ENCODE results near the gene HLF. TPM values are rescaled to one million over a fixed set of nuclear protein-coding genes. Genes with fewer than 3 reads are reported as not detected.

Gene HLF
- total and polyA plus RNA-seq, 4 donors: 8.0 to 59.3 (median 24.6) TPM

GRCh38 chr17:55259684-55260111 lies 5.1 kb upstream of the HLF start:
- Histone ChIP-seq H3K4me1 (ENCODE audit: control insufficient read depth in 4 of 4, insufficient read depth in 4 of 4, low read length in 3 of 4) (peaks cover 2 to 14% (median 8%) of the 10 kb centered on the region in 4 donors), H3K9me3 (ENCODE audit: control insufficient read depth in 4 of 4, low read length in 3 of 4) (no peaks in the 10 kb centered on the region), H3K27me3 (ENCODE audit: control insufficient read depth in 4 of 4, insufficient read depth in 4 of 4, low read length in 3 of 4) (no peaks in the 10 kb centered on the region), H3K4me3 (ENCODE audit: low read depth in 1 of 3, low read length in 3 of 3) (no peak overlapping the region), H3K36me3 (ENCODE audit: control insufficient read depth in 4 of 4, insufficient read depth in 3 of 4, low read depth in 1 of 4, low read length in 3 of 4) (no peaks in the 10 kb centered on the region), H3K27ac (ENCODE audit: low read depth in 1 of 2, low read length in 2 of 2) (no peak overlapping the region), H3K9ac (ENCODE audit: low read depth in 1 of 2, low read length in 2 of 2) (no peak overlapping the region)
- WGBS: 73% methylated on average over 4 of the region's 4 CpGs
- TF ChIP-seq HNF4G (IDR thresholded peaks at IDR 0.05) (no peak), HNF4A (conservative IDR thresholded peaks at IDR 0.05) (no peak), NR2F2 (IDR thresholded peaks at IDR 0.05) (no peak), GABPA (IDR thresholded peaks at IDR 0.05 in 1 of 2, conservative IDR thresholded peaks at IDR 0.05 in 1 of 2) (no peak), ATF3 (IDR thresholded peaks at IDR 0.05) (no peak), FOXA2 (IDR thresholded peaks at IDR 0.05) (no peak), JUND (IDR thresholded peaks at IDR 0.05) (no peak)
- no peak for DNase-seq (ENCODE audit: low spot score)

DNA sequence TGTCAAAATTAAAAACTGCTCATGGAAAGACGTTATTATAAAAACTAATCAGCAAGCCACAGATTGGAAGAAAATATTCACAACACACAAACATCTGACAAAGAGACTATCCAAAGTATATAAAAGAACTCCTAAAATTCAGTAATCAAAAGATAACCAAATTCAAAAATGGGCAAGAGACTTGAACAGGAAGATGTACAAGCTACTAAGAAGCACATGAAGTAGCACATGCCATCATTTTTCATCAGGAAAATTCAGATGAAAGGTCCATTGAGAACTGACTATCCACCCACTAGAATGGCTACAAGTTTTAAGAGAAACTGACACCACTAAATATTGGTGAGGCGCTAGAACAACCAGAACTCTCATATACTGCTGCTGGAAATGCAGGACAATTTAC lies 3.4 kb upstream of the HLF start:
- WGBS: 94% methylated on average over 2 of the region's 2 CpGs
- no peak for DNase-seq (ENCODE audit: low spot score)
- Histone ChIP-seq H3K27ac (ENCODE audit: low read depth in 1 of 2, low read length in 2 of 2) (no peak overlapping the region), H3K4me3 (ENCODE audit: low read depth in 1 of 3, low read length in 3 of 3) (no peak overlapping the region), H3K27me3 (ENCODE audit: control insufficient read depth in 4 of 4, insufficient read depth in 4 of 4, low read length in 3 of 4) (no peaks in the 10 kb centered on the region), H3K4me1 (ENCODE audit: control insufficient read depth in 4 of 4, insufficient read depth in 4 of 4, low read length in 3 of 4) (peaks cover 2 to 16% (median 9%) of the 10 kb centered on the region in 4 donors), H3K9me3 (ENCODE audit: control insufficient read depth in 4 of 4, low read length in 3 of 4) (no peaks in the 10 kb centered on the region), H3K36me3 (ENCODE audit: control insufficient read depth in 4 of 4, insufficient read depth in 3 of 4, low read depth in 1 of 4, low read length in 3 of 4) (no peaks in the 10 kb centered on the region), H3K9ac (ENCODE audit: low read depth in 1 of 2, low read length in 2 of 2) (no peak overlapping the region)
- TF ChIP-seq FOXA2 (IDR thresholded peaks at IDR 0.05): no peak
- no peak for TF ChIP-seq JUND (IDR thresholded peaks at IDR 0.05)
- TF ChIP-seq NR2F2 (IDR thresholded peaks at IDR 0.05): no peak
- no peak for TF ChIP-seq FOXA1 (IDR thresholded peaks at IDR 0.05)
- TF ChIP-seq HNF4A (conservative IDR thresholded peaks at IDR 0.05): no peak
- TF ChIP-seq ATF3 (IDR thresholded peaks at IDR 0.05): no peak
- TF ChIP-seq RXRA (IDR thresholded peaks at IDR 0.05): no peak
- TF ChIP-seq GABPA (IDR thresholded peaks at IDR 0.05 in 1 of 2, conservative IDR thresholded peaks at IDR 0.05 in 1 of 2): no peak
- TF ChIP-seq TAF1 (conservative IDR thresholded peaks at IDR 0.05): no peak
- TF ChIP-seq, protein P1, sequence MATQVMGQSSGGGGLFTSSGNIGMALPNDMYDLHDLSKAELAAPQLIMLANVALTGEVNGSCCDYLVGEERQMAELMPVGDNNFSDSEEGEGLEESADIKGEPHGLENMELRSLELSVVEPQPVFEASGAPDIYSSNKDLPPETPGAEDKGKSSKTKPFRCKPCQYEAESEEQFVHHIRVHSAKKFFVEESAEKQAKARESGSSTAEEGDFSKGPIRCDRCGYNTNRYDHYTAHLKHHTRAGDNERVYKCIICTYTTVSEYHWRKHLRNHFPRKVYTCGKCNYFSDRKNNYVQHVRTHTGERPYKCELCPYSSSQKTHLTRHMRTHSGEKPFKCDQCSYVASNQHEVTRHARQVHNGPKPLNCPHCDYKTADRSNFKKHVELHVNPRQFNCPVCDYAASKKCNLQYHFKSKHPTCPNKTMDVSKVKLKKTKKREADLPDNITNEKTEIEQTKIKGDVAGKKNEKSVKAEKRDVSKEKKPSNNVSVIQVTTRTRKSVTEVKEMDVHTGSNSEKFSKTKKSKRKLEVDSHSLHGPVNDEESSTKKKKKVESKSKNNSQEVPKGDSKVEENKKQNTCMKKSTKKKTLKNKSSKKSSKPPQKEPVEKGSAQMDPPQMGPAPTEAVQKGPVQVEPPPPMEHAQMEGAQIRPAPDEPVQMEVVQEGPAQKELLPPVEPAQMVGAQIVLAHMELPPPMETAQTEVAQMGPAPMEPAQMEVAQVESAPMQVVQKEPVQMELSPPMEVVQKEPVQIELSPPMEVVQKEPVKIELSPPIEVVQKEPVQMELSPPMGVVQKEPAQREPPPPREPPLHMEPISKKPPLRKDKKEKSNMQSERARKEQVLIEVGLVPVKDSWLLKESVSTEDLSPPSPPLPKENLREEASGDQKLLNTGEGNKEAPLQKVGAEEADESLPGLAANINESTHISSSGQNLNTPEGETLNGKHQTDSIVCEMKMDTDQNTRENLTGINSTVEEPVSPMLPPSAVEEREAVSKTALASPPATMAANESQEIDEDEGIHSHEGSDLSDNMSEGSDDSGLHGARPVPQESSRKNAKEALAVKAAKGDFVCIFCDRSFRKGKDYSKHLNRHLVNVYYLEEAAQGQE (IDR thresholded peaks at IDR 0.05): no peak
- no peak for TF ChIP-seq YY1 (IDR thresholded peaks at IDR 0.05)
- TF ChIP-seq EGR1 (IDR thresholded peaks at IDR 0.05; ENCODE audit: low read depth in 2 of 2): no peak
- TF ChIP-seq, protein P2, sequence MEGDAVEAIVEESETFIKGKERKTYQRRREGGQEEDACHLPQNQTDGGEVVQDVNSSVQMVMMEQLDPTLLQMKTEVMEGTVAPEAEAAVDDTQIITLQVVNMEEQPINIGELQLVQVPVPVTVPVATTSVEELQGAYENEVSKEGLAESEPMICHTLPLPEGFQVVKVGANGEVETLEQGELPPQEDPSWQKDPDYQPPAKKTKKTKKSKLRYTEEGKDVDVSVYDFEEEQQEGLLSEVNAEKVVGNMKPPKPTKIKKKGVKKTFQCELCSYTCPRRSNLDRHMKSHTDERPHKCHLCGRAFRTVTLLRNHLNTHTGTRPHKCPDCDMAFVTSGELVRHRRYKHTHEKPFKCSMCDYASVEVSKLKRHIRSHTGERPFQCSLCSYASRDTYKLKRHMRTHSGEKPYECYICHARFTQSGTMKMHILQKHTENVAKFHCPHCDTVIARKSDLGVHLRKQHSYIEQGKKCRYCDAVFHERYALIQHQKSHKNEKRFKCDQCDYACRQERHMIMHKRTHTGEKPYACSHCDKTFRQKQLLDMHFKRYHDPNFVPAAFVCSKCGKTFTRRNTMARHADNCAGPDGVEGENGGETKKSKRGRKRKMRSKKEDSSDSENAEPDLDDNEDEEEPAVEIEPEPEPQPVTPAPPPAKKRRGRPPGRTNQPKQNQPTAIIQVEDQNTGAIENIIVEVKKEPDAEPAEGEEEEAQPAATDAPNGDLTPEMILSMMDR (IDR thresholded peaks at IDR 0.05; ENCODE audit: low read depth, low read length, missing input control): no peak
- TF ChIP-seq HNF4G (IDR thresholded peaks at IDR 0.05): no peak
- TF ChIP-seq SP1 (IDR thresholded peaks at IDR 0.05): no peak

Data from liver (tissue), 9 donors.